Left ventricle myocardium inferior (tissue), 1 donor: ENCODE data around the gene COL4A6. TPM values are rescaled to one million over a fixed set of nuclear protein-coding genes. Genes with fewer than 3 reads are reported as not detected.

Source experiments
- DNase-seq: peaks from one replicate; pipeline ENCODE4 v3.0.0-alpha.2; 2020
- H3K27ac ChIP-seq: fragments of 200-600 bp; replicated peaks from 2 replicates; pipeline ENCODE4 v1.8.0; 2021
- H3K27me3 ChIP-seq: fragments of 200-600 bp; 2 replicates; pipeline ENCODE4 v1.8.0; 2021; ENCODE audit warnings: low read depth
- H3K36me3 ChIP-seq: fragments of 200-600 bp; 2 replicates; pipeline ENCODE4 v1.8.0; 2021
- H3K4me1 ChIP-seq: fragments of 200-600 bp; 2 replicates; pipeline ENCODE4 v1.8.0; 2021
- H3K4me3 ChIP-seq: fragments of 200-600 bp; 2 replicates; pipeline ENCODE4 v1.8.0; 2021; ENCODE audit warnings: mild to moderate bottlenecking, moderate library complexity
- H3K9me3 ChIP-seq: fragments of 200-600 bp; replicated peaks from 2 replicates; pipeline ENCODE4 v1.8.0; 2021
- CTCF ChIP-seq: fragments of 200-600 bp; IDR thresholded peaks from 2 replicates; pipeline ENCODE4 v1.8.0; 2021; ENCODE audit warnings: antibody characterized with exemption, mild to moderate bottlenecking, borderline replicate concordance
- intact Hi-C: fragments of 100-400 bp; cut with micrococcal nuclease; formaldehyde crosslinking; loops from one replicate; pipeline ENCODE4 v1.11.0; 2022
- total RNA-seq: library from RNA; stranded (reverse); fragmentation: NEBNext Ultra II Directional; extraction: Animal tissue kit (Norgen Biotek cat#: 25700); gene quantifications from one replicate; pipeline ENCODE4 v1.2.1, GENCODE V29; 2021
- donor health status: DM: no; HTN: yes; CAD: no; lungs with severe emphysema.

Gene COL4A6
- total RNA-seq, 1 donor from 2014 or later, result 9.8 TPM

GRCh38 chrX:108347800-108348199 is 90.4 kb downstream of the COL4A6 start:
- H3K27me3 ChIP-seq, result no peaks in the 10 kb centered on the region
- H3K4me1 ChIP-seq, result no peaks in the 10 kb centered on the region
- intact Hi-C loops, result no loop called here
- DNase-seq, result no peak
- H3K36me3 ChIP-seq, result no peaks in the 10 kb centered on the region
- no peaks in the 10 kb centered on the region for H3K9me3 ChIP-seq
- H3K27ac ChIP-seq, result no peak overlapping the region
- TF ChIP-seq CTCF, result no peak
- H3K4me3 ChIP-seq, result no peak overlapping the region

- Histone ChIP-seq H3K4me1 (no peaks in the 10 kb centered on the region), H3K27me3 (no peaks in the 10 kb centered on the region), H3K27ac (no peak overlapping the region), H3K9me3 (no peaks in the 10 kb centered on the region), H3K36me3 (no peaks in the 10 kb centered on the region), H3K4me3 (no peak overlapping the region)
- DNase-seq, result no peak
- intact Hi-C loops, result no loop called here
- no peak for TF ChIP-seq CTCF
These were observed 94.0 kb downstream of the COL4A6 start for GRCh38 chrX:108344216-108344615.

GRCh38 chrX:108341947-108342346 is 96.3 kb downstream of the COL4A6 start:
- intact Hi-C loops, result no loop called here
- no peaks in the 10 kb centered on the region for H3K27me3 ChIP-seq
- H3K27ac ChIP-seq, result no peak overlapping the region

GRCh38 chrX:108332281-108332680 is 105.9 kb downstream of the COL4A6 start:
- no peak for DNase-seq
- intact Hi-C loops, result no loop called here
- H3K27me3 ChIP-seq, result no peaks in the 10 kb centered on the region
- H3K27ac ChIP-seq, result no peak overlapping the region
- H3K36me3 ChIP-seq, result no peaks in the 10 kb centered on the region
- TF ChIP-seq CTCF, result no peak
- H3K4me1 ChIP-seq, result no peaks in the 10 kb centered on the region
- no peaks in the 10 kb centered on the region for H3K9me3 ChIP-seq
- H3K4me3 ChIP-seq, result no peak overlapping the region

More at GRCh38 chrX:108341947-108342346, 96.3 kb downstream of the COL4A6 start:
- no peak for TF ChIP-seq CTCF
- no peak overlapping the region for H3K4me3 ChIP-seq
- no peaks in the 10 kb centered on the region for H3K36me3 ChIP-seq
- DNase-seq, result no peak
- no peaks in the 10 kb centered on the region for H3K9me3 ChIP-seq
- H3K4me1 ChIP-seq, result no peaks in the 10 kb centered on the region

GRCh38 chrX:108331126-108331909 is 106.9 kb downstream of the COL4A6 start:
- Histone ChIP-seq H3K27me3 (no peaks in the 10 kb centered on the region), H3K4me3 (no peak overlapping the region), H3K4me1 (no peaks in the 10 kb centered on the region), H3K9me3 (no peaks in the 10 kb centered on the region), H3K27ac (no peak overlapping the region), H3K36me3 (no peaks in the 10 kb centered on the region)
- no peak for TF ChIP-seq CTCF
- no peak for DNase-seq
- intact Hi-C loops, result no loop called here
